ENCODE data around the gene FAM219B.

Gene FAM219B

DNA sequence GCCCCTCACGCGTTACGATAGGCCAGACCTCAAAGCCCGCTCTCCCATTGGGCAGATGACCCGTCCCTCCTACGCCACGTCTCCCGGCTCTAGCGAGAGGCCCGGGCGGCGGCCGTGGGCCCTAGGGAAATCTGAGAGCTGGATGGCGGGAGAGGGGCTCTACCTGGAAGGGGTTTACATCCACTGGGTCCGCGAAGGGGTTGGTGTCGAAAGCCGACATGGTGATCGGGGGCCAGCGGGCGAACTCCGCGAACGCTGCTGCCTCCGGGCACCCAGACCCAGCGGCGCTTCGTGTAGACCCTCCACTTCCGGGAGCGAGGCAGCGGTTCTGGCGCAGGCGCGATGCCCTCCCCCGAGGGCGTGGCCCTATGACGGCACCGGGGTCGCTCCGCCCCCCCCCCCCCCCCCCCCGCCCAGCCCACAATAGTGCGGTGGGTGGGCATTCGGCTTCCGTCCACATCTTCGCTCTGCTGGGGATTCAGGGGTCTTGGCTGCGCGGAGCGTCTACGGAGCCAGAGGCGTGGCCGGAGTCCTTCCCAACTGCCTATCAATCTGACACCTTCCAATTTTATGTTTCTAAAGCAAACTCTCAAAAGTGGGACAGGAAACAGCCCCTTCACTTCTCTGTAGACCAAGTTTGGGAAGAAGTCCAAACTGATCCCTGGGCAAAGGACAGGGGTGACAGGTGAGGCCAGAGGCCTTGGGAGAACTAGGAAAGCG is 33.5 kb downstream of the FAM219B start, which contains the start of gene SCAMP2:
Gene SCAMP2 (minus strand): TSS at position 330 of the 720 bp plus-strand sequence. CDS start 110 bp downstream, at position 220.
- DNase-seq (ENCODE audit: low read depth in 2 of 2) = peak; percentile 75 to 87

DNA sequence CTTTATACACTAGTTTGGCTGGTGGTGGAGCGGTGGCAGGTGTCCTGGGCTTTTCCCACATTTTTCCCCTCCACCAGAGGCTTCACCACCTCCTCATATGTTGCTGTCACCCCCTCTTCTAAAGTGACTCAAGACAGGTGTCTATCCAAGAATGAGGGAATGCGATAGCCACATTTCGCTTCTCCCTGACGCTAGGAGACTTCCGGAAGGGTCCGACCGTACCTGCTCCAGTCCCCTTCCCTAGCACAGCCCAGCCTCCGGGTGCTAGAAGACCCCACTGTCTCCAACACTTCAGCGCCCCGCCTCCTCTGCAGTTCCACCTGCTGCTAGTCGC is 34.0 kb downstream of the FAM219B start:
- DNase-seq (ENCODE audit: low read depth in 2 of 2) = no peak

DNA sequence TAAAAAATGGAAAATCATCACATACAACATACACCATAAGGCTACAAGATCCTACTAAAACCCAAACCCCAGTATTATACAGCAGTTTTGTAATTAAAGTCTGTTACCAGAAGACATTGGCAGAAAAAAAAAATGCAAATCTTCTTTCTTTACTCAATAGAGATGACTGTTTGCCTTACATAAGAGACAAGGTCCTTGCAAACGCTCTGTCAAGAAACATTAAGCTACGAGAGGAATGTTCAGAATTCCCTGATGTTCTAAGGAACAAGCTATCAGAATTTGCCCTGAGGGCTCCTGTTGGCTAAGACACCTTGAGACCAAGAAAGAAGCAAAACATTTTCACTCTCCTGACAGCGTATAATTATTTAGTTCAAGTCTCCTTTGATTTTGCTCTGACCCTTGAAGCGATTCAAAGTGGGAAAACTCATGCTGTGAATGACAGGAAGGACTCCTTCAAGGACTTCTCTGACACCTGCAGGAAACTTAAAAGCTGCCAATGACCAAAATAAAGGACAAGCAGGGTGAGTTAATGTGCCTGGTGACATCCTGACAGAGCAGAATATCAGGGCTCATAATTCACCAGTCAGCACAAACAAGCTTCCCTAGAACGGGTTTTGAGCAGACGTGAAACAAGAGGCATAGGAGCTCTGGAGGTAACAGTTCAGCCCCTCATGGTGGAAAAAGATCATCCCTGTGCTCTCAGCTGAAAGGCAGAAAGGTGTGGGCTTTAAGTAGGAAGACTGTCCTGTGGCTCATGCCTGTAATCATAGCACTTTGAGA is 36.0 kb downstream of the FAM219B start:
- no peak for DNase-seq (ENCODE audit: low read depth in 2 of 2)

DNA sequence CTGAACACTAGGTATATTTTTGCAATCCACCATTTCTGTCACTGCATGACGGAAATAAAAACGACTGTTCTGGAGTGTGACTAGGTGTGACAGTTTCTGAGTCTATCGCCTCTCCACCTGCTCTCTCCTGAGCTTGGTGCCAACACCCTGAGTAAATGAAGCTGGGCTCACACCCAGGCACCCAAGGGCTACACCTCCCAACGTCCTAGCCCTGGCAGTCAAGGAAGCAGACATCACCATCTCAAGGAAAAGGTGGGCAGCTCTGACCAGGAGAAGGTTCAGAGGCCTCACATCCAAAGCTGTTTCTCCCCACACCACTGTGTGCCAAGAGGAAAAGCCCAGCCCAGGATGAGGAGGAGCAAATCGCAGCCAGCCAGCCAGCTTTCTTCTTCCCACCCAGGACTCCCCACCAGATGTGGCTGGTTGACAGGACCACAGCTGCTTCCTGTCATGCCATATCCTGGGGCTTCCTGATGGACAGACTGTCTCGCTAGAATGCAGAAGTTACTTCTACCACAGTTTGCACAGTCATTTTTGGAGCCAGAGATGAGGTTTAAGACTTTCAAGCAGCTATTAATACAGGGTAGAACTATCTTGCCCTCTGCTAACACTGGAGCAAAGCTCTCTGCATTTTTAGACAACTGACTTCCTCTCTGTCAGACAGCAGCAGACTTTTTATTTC is 36.8 kb downstream of the FAM219B start:
- no peak for DNase-seq (ENCODE audit: low read depth in 2 of 2)

DNA sequence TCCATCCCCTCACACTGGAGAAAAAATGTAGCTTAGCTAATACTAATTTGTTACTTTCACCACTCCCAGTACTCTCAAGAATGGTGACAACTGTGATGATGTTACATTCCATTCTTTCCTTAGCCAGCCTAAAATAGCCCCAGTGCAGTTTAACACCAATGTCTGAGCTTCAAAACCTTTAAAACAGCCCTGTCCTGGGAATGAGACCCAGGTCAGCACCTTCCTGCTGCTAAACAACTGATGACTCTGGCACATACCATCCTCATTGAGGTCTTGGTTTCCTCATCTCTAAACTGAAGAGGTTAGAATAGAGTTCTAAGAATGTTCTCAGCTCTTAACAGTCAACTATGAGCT is 37.3 kb downstream of the FAM219B start:
- no peak for DNase-seq (ENCODE audit: low read depth in 2 of 2)

DNA sequence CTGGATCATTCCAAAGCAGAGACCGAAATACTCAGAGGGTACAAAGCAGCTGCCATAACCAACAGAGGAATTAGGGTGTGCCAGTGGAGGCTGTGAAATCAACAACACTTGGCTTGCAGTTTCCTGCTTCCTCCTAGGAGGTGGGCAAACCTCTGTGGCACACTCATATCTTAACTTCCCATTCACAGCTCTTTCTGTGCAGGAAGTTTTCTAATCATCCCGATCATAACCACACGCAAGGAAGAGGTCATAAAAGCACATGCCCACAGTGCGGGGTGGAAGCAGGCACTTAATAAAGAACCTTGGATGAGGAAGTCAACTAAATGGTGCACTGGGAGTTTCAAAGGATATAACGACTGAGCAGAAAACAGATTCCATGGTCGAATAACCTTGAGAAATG is 38.6 kb downstream of the FAM219B start:
- DNase-seq (ENCODE audit: low read depth in 2 of 2) = no peak

DNA sequence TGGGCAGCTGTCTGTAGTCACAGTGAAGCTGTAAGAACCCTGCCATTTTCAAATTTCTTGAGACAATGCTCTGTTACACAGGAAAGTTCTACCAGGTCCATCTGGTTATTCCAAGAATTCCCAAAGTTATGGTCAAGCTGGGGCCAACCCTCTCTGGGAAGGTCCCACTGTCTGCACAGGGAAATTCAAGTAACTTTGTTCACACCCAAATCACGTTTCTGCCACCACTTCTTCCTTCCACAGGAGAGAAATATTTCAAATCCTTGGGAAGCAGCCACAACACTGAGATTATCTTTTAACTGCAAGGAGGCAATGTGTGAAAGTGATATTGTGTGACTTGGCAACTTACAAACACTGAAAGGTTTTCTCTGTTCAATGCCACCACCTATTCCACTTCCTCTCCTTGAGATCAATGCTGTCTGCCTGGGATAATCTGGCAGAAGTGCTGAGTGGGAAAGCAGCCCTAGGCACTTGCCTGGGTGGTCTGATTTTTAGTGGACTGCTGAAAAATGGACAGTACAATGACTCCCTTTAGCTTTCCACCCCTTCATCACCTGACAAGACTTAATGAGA is 39.1 kb downstream of the FAM219B start:
- no peak for DNase-seq (ENCODE audit: low read depth in 2 of 2)

DNA sequence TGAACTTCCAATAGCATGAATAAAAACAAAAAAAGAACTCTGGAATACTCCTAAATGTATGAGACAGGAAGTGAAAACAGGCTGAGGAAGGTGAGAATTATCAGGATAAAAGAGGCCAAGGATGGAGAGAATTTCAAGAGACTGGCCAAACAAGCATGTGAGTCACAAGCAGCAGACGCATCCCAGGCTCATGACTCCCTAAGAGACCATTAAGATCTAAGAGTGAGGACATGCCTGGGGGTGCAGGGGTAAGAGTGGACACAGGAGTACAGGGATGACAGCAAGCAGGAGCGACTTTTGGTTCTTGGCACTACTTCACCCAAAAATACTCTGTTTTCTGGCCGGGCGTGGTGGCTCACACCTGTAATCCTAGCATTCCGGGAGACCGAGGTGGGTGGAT is 40.6 kb downstream of the FAM219B start:
- DNase-seq (ENCODE audit: low read depth in 2 of 2) = no peak

DNA sequence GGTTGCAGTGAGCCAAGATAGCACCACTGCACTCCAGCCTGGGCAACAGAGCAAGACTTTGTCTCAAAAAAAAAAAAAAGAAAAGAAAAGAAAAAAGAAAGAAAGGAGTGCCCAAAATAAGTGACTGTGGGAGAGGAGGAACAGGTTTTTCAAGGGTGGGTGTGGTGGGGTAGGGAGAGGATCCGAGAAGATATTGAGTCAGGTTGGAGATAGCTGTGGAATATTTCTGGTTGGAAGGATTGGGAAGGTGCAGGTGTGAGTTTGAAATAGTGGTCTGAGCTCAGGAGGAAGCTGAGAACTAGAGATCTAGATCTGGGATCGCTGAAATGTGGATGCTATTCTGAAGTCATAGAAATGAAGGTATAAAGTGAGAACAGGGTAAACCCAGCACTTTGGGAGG is 41.3 kb downstream of the FAM219B start:
- DNase-seq (ENCODE audit: low read depth in 2 of 2) = no peak

DNA sequence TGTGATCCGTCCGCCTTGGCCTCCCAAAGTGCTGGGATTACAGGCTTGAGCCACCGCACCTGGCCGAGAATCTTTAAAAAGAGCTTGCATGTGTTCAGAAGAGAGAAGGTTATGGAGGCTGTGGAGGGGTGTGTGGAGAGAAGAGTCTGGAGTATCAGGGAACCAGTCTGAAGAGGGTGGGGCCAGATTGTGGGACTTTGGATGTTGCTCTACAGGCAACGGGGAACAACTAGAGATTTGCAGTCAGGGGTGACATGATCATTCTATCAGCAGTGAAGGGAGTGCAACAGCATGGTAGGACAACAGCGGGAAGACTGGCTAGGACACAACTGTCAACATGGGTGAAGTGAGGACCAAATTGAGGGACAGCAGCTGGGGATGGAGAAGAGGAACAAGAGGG is 42.4 kb downstream of the FAM219B start:
- DNase-seq (ENCODE audit: low read depth in 2 of 2) = no peak

DNA sequence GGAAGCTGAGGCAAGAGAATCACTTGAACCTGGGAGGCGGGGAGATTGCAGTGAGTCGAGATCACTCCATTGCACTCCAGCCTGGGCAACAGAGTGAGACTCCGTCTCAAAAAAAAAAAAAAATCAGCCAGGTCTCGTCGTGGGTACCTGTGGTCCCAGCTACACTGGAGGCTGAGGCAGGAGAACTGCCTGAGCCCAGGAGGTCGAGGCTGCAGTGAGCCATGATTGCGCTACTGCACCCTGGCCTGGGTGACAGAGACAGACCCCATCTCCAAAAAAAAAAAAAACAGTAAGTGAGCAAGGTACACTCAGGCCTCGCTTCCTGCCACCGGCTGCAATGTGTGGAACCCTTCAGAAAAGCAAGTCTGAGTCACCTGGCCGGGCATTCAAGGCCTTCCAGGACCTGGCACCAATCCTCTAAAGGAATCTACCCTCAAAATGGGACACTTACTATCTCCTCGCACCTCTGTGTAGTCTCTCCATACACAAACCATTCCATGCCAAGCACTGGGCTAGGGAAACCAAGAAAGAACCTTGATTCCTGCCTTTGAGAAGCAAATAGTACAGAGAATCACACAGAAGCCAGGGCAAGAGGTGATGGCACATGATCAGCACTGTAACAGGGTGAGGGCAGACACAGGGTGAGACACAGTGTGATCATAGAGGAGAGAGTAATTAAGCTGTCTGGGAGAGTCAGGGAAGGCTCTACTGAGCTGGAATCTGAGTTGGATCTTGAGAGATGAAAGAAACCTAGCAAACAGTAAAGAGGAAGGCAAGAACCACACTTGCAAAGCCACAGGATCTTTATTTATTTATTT is 43.2 kb downstream of the FAM219B start:
- no peak for DNase-seq (ENCODE audit: low read depth in 2 of 2)

DNA sequence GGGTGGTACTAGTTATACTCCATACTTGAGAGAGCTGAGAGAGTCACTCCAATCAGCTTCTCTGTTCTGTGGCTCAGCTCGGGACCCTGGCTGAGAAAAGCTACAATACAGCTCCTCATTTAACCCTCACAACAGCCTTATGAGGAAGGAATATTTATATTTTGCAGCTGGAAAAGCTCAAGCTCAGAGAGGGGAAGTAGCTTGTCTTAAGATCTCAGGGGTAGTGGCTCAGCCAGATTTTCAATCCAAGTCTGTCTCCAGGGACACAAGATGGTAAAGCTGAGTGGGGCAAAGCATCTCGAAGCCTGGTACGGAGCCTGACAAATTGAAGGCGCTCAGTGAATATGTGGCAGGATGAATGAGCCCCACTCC is 48.3 kb downstream of the FAM219B start:
- no peak for DNase-seq (ENCODE audit: low read depth in 2 of 2)

DNA sequence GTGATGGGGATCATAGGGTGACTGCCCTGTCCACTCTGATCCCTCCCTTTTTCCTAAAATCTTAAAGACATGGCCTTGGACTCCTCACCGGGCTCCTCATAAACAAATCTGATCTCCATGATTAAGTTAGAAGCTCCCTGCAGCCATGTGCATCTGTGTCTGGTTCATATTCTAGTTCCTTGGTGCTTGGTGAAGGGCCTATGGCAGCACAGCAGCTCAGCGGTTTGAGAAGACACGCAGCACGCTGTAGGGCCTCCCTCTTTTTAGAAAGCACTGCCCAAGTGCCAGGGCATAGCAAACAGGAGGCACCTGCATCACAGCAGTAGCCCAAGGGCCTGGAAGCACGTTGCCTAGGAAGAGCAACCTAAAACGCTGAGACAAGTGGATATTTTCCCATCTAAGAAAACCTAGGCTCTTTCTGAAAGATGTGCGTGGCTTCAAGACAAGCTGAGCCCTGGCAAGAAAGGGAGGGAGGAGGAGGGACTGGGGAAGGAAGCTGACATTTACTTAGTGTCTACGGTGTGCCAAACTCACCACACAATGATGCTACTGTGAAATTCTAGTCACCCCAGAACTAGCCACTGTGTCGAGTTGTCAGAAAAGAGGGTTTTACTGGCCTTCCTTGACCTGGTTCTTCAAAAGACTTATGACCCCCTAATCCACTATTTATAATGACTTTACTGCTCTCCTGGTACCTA is 48.8 kb downstream of the FAM219B start:
- DNase-seq (ENCODE audit: low read depth in 2 of 2) = no peak

DNA sequence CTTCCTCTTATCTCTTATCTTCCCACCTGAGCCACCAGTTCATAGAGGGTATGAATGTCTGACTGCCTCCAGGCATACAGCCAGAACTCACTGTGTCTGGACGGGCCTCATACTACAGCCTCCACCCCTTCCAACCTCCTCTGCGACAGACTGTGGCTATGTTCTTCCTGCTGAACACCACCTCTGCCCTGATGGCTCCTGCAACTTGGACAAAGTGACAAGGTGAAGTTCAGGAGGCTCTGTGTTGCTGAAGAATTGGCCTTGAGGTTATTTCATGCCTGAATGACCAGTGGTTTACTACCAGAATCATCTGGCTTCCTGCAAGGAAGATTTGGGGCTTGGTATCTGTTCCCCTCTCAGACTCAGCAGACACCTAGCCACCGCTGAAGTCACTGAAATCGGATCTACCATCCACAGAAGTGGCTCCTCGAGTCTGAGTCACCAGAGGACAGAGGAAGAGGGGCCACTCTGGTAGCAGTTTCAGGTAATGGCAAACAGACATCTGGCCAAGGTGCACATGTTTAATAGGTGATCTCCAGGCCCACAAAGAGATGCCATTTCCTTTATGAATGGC is 49.5 kb downstream of the FAM219B start:
- DNase-seq (ENCODE audit: low read depth in 2 of 2) = no peak

DNA sequence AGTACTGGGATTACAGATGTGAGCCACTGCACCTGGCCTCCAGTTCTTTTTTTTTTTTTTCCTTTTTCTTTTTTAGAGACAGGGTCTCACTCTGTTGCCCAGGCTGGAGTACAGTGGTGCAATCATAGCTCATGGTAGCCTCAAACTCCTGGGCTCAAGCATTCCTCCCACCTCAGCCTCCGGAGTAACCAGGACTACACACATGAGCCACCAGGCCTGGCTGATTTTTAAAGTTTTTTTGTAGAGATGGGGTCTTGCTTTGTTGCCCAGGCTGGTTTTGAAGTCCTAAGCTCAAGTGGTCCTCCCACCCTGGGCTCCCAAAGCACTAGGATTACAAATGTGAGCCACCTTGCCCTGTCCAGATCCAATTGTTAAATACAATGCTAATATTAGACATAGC is 50.1 kb downstream of the FAM219B start:
- DNase-seq (ENCODE audit: low read depth in 2 of 2) = no peak

DNA sequence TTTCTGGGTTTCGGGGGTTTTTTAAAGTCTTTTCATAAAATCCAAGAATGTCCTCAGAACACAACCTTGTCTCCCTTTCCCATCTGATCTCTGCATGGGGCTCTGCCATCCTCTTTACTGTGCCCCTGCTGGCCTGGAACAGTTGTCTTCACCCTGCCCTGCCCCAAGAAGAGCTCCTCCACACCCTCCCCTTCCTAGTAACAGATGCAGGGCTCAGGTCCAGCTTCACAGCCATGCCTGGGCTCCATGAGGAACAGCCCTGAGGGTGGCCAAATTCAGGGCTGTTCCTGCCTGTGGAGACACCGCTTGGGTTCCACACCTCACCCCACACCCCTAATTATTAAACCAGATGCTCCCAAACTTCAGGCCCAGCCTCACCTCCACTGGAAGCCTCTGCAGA is 50.8 kb downstream of the FAM219B start:
- DNase-seq (ENCODE audit: low read depth in 2 of 2) = no peak

DNA sequence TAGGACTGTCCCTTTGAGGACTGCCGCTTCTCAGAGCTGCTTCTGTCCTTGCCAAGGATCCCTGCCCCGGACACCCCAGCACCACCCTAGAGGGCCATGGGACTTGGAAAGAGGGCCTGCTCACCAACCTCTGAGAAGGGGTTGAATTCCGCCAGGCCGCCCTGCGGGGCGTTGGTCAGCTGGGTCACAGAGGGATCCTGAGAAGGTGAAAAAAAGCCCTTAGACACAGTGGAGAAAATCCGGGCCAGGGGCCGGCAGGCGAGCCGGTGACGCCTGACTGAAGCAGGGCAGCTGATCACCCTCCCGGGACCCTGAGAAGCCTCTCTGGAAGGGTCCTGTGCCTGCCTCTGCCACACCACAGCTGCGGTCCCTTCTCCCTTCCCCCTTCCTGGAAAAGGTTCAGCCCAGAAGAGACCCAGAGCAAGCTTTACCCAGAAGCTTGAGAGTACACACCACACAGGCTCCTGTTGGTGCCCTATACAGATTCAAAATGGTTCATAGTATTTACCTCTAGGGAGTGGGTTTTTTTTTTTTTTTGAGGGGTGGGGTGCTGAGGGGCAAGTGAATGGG is 52.1 kb downstream of the FAM219B start:
- no peak for DNase-seq (ENCODE audit: low read depth in 2 of 2)

DNA sequence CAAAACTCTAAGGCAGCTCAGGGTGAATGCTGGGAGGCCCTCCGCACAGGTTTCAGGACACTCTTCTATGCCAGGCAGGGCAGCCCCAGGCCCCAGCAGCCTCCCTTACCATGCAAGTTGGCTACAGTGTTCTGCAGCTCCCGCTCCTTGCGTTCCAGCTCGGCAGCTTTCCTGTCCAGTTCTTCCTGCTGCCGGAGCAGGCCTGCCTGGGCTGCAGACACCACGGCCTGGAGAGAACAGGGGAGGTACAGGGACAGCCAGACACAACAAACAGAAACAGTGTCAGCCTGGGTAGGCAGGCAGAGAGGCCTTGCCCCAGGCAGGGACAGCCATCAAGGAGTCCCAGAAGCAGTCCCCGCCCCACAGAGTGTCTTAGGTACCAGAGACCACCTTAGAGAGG is 54.7 kb downstream of the FAM219B start:
- DNase-seq (ENCODE audit: low read depth in 2 of 2) = no peak

DNA sequence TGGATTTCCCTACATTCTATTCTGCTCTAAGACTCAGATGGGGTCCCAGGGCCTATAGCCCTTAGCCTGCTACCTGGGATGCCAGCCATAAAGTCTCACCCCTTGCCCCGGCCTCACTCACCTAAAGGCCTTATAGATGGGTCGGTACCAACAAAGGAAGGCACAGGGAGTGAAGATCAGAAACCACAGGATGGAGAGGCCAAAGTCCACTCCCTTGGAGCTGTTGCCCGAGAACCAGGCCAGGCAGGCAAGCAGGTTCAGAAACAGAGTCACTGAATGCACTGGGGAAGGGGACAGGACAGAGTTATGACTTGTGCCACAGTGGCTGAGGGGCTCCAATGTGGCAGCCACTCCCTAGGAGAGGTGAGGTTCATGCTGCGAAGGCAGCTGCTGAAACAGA is 56.3 kb downstream of the FAM219B start:
- no peak for DNase-seq (ENCODE audit: low read depth in 2 of 2)
